ENCODE results near the gene LTC4S.

The LTC4S gene

GRCh38 chr5:179762781-179763176 lies 31.0 kb upstream of the LTC4S start:
- peaks cover 21% of the 10 kb centered on the region for H3K36me3 ChIP-seq (ENCODE audit: insufficient read depth, low read length)
- peaks cover 59% of the 10 kb centered on the region for H3K4me1 ChIP-seq (ENCODE audit: control insufficient read depth, insufficient read depth, low read length)
- peak overlapping the region; percentile 32 for H3K9ac ChIP-seq (ENCODE audit: low read depth, low read length)
- H3K4me2 ChIP-seq (ENCODE audit: low read length) = peak overlapping the region; percentile 71
- no peaks in the 10 kb centered on the region for H3K9me3 ChIP-seq (replicated peaks; ENCODE audit: low read length)
- no peaks in the 10 kb centered on the region for H3K27me3 ChIP-seq (ENCODE audit: control insufficient read depth, insufficient read depth, low read length)
- H3K4me3 ChIP-seq (ENCODE audit: low read length) = peak overlapping the region; percentile 3

GRCh38 chr5:179763215-179763945 lies 30.4 kb upstream of the LTC4S start:
- peaks cover 59% of the 10 kb centered on the region for H3K4me1 ChIP-seq (ENCODE audit: control insufficient read depth, insufficient read depth, low read length)
- peak overlapping the region; percentile 32 for H3K9ac ChIP-seq (ENCODE audit: low read depth, low read length)
- H3K4me3 ChIP-seq (ENCODE audit: low read length) = peak overlapping the region; percentile 3
- no peaks in the 10 kb centered on the region for H3K9me3 ChIP-seq (replicated peaks; ENCODE audit: low read length)
- H3K36me3 ChIP-seq (ENCODE audit: insufficient read depth, low read length) = peaks cover 24% of the 10 kb centered on the region
- no peaks in the 10 kb centered on the region for H3K27me3 ChIP-seq (ENCODE audit: control insufficient read depth, insufficient read depth, low read length)
- peak overlapping the region; percentile 71 for H3K4me2 ChIP-seq (ENCODE audit: low read length)

GRCh38 chr5:179764056-179764455 lies 29.7 kb upstream of the LTC4S start:
- H3K4me3 ChIP-seq (ENCODE audit: low read length) = no peak overlapping the region
- peaks cover 31% of the 10 kb centered on the region for H3K36me3 ChIP-seq (ENCODE audit: insufficient read depth, low read length)
- no peaks in the 10 kb centered on the region for H3K27me3 ChIP-seq (ENCODE audit: control insufficient read depth, insufficient read depth, low read length)
- peaks cover 59% of the 10 kb centered on the region for H3K4me1 ChIP-seq (ENCODE audit: control insufficient read depth, insufficient read depth, low read length)
- H3K9ac ChIP-seq (ENCODE audit: low read depth, low read length) = peak overlapping the region; percentile 11
- no peaks in the 10 kb centered on the region for H3K9me3 ChIP-seq (replicated peaks; ENCODE audit: low read length)
- peak overlapping the region; percentile 71 for H3K4me2 ChIP-seq (ENCODE audit: low read length)

GRCh38 chr5:179765400-179765799 lies 28.4 kb upstream of the LTC4S start:
- H3K36me3 ChIP-seq (ENCODE audit: insufficient read depth, low read length) = peaks cover 36% of the 10 kb centered on the region
- no peaks in the 10 kb centered on the region for H3K9me3 ChIP-seq (replicated peaks; ENCODE audit: low read length)
- peak overlapping the region; percentile 43 for H3K9ac ChIP-seq (ENCODE audit: low read depth, low read length)
- H3K27me3 ChIP-seq (ENCODE audit: control insufficient read depth, insufficient read depth, low read length) = no peaks in the 10 kb centered on the region
- H3K4me3 ChIP-seq (ENCODE audit: low read length) = peak overlapping the region; percentile 14
- H3K4me2 ChIP-seq (ENCODE audit: low read length) = peak overlapping the region; percentile 42
- peaks cover 51% of the 10 kb centered on the region for H3K4me1 ChIP-seq (ENCODE audit: control insufficient read depth, insufficient read depth, low read length)

GRCh38 chr5:179766021-179766725 lies 27.6 kb upstream of the LTC4S start:
- H3K36me3 ChIP-seq (ENCODE audit: insufficient read depth, low read length) = peaks cover 44% of the 10 kb centered on the region
- H3K4me1 ChIP-seq (ENCODE audit: control insufficient read depth, insufficient read depth, low read length) = peaks cover 51% of the 10 kb centered on the region
- H3K27me3 ChIP-seq (ENCODE audit: control insufficient read depth, insufficient read depth, low read length) = no peaks in the 10 kb centered on the region
- peak overlapping the region; percentile 42 for H3K4me2 ChIP-seq (ENCODE audit: low read length)
- no peaks in the 10 kb centered on the region for H3K9me3 ChIP-seq (replicated peaks; ENCODE audit: low read length)
- peak overlapping the region; percentile 14 for H3K4me3 ChIP-seq (ENCODE audit: low read length)
- H3K9ac ChIP-seq (ENCODE audit: low read depth, low read length) = peak overlapping the region; percentile 43

GRCh38 chr5:179766726-179767455 lies 26.9 kb upstream of the LTC4S start:
- Histone ChIP-seq H3K36me3 (ENCODE audit: insufficient read depth, low read length) (peaks cover 51% of the 10 kb centered on the region), H3K27me3 (ENCODE audit: control insufficient read depth, insufficient read depth, low read length) (no peaks in the 10 kb centered on the region), H3K4me3 (ENCODE audit: low read length) (no peak overlapping the region), H3K9ac (ENCODE audit: low read depth, low read length) (peak overlapping the region; percentile 43), H3K4me1 (ENCODE audit: control insufficient read depth, insufficient read depth, low read length) (peaks cover 48% of the 10 kb centered on the region), H3K9me3 (replicated peaks; ENCODE audit: low read length) (no peaks in the 10 kb centered on the region), H3K4me2 (ENCODE audit: low read length) (peak overlapping the region; percentile 42)

GRCh38 chr5:179767496-179768100 lies 26.2 kb upstream of the LTC4S start:
- no peak overlapping the region for H3K4me3 ChIP-seq (ENCODE audit: low read length)
- H3K4me2 ChIP-seq (ENCODE audit: low read length) = no peak overlapping the region
- no peaks in the 10 kb centered on the region for H3K27me3 ChIP-seq (ENCODE audit: control insufficient read depth, insufficient read depth, low read length)
- H3K9me3 ChIP-seq (replicated peaks; ENCODE audit: low read length) = no peaks in the 10 kb centered on the region
- H3K36me3 ChIP-seq (ENCODE audit: insufficient read depth, low read length) = peaks cover 57% of the 10 kb centered on the region
- H3K9ac ChIP-seq (ENCODE audit: low read depth, low read length) = no peak overlapping the region
- H3K4me1 ChIP-seq (ENCODE audit: control insufficient read depth, insufficient read depth, low read length) = peaks cover 41% of the 10 kb centered on the region

GRCh38 chr5:179768326-179769085 lies 25.3 kb upstream of the LTC4S start:
- H3K4me2 ChIP-seq (ENCODE audit: low read length) = no peak overlapping the region
- H3K27me3 ChIP-seq (ENCODE audit: control insufficient read depth, insufficient read depth, low read length) = no peaks in the 10 kb centered on the region
- H3K4me3 ChIP-seq (ENCODE audit: low read length) = no peak overlapping the region
- peaks cover 32% of the 10 kb centered on the region for H3K4me1 ChIP-seq (ENCODE audit: control insufficient read depth, insufficient read depth, low read length)
- H3K9me3 ChIP-seq (replicated peaks; ENCODE audit: low read length) = no peaks in the 10 kb centered on the region
- H3K36me3 ChIP-seq (ENCODE audit: insufficient read depth, low read length) = peaks cover 63% of the 10 kb centered on the region
- no peak overlapping the region for H3K9ac ChIP-seq (ENCODE audit: low read depth, low read length)

GRCh38 chr5:179769271-179769670 lies 24.5 kb upstream of the LTC4S start:
- H3K4me2 ChIP-seq (ENCODE audit: low read length) = no peak overlapping the region
- no peak overlapping the region for H3K4me3 ChIP-seq (ENCODE audit: low read length)
- no peaks in the 10 kb centered on the region for H3K9me3 ChIP-seq (replicated peaks; ENCODE audit: low read length)
- peaks cover 24% of the 10 kb centered on the region for H3K4me1 ChIP-seq (ENCODE audit: control insufficient read depth, insufficient read depth, low read length)
- H3K36me3 ChIP-seq (ENCODE audit: insufficient read depth, low read length) = peaks cover 71% of the 10 kb centered on the region
- no peaks in the 10 kb centered on the region for H3K27me3 ChIP-seq (ENCODE audit: control insufficient read depth, insufficient read depth, low read length)
- H3K9ac ChIP-seq (ENCODE audit: low read depth, low read length) = no peak overlapping the region

GRCh38 chr5:179769796-179770195 lies 24.0 kb upstream of the LTC4S start:
- H3K4me1 ChIP-seq (ENCODE audit: control insufficient read depth, insufficient read depth, low read length) = peaks cover 21% of the 10 kb centered on the region
- no peak overlapping the region for H3K4me3 ChIP-seq (ENCODE audit: low read length)
- no peak overlapping the region for H3K9ac ChIP-seq (ENCODE audit: low read depth, low read length)
- H3K4me2 ChIP-seq (ENCODE audit: low read length) = no peak overlapping the region
- H3K36me3 ChIP-seq (ENCODE audit: insufficient read depth, low read length) = peaks cover 75% of the 10 kb centered on the region
- no peaks in the 10 kb centered on the region for H3K9me3 ChIP-seq (replicated peaks; ENCODE audit: low read length)
- H3K27me3 ChIP-seq (ENCODE audit: control insufficient read depth, insufficient read depth, low read length) = no peaks in the 10 kb centered on the region
